GM21619 (cell line): ENCODE results near the gene MRTFB.
A peak's percentile ranks its signal among the peaks of the same experiment; 100 is the strongest.

Experiments
- ATAC-seq: cut with Tn5 transposase; IDR thresholded peaks from one replicate; pipeline ENCODE4 v1.9.1; 2021; ENCODE audit not compliant: unreplicated experiment

Gene MRTFB

DNA sequence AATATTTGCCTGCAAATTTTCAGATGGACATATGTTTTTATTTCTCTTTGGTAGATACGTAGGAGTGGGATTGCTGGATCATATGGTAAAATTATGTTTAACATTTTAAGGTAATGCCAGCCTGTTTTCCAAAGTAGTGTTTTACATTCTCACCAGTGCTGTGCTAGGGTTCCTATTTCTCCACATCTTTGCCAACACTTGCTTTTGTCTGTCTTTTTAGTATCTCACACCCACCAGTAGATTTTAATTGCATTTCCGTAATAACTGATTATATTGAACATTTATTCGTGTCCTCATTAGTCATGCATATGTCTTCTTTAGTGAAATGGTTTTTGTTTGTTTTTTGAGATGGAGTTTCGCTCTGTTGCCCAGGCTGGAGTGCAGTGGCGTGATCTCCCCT, 58.4 kb downstream of the MRTFB start:
- ATAC-seq: no peak

DNA sequence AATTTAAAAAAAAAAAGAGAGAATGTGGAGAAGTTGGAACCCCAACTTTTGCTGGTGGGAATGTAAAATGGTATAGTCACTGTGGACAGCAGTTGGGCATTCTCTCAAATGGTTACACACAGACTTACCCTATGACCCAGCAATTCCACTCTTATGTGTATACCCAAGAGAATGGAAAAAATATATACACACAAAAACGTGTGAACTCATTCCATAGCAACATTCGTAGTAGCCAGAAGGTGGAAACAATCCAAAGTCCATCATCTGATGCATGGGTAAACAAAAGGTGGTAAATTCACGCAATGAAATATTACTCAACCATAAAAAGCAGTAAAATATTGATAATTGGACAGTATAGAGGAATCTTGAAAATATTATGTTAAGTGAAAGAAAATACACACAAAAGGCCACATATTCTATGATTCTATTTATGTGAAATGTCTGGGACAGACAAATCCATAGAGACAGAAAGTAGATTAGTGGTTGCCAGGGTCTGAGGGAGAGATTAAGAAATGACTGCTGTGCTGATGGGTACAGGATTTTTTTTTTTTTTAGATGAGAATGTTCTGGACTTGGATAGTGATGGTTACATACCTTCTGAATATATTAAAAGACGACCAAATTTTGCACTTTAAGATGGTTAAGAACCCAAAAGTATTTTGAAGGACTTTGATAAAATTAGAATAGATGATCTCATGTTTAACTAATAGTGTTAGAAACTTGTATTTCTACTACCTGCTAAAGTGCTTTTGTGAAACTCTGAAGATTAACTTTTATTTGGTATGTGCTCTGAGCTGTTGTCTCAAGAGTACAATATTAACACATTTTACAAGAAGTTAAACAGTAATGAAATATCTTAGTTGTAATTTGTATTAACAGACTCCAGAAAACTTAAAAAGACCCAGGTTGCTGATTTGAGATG, 60.9 kb downstream of the MRTFB start:
- ATAC-seq: peak; percentile 37

DNA sequence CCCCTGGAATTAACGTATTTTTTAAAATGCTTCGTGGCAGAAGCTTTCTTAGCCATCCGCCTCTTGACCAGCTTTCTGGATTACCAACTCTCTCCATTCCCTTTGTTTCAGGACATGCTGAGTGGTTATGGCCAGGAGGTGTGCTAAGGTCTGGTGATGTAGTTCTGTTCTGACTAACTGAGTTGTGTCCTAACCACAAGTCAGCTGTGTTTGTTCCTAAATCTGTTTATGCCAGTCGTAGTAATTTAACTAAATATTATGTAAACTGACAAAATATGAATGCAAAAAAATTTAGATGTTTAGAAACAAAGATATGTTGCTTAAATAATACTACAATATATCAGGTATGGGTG, 61.6 kb downstream of the MRTFB start:
- peak; percentile 82 for ATAC-seq

DNA sequence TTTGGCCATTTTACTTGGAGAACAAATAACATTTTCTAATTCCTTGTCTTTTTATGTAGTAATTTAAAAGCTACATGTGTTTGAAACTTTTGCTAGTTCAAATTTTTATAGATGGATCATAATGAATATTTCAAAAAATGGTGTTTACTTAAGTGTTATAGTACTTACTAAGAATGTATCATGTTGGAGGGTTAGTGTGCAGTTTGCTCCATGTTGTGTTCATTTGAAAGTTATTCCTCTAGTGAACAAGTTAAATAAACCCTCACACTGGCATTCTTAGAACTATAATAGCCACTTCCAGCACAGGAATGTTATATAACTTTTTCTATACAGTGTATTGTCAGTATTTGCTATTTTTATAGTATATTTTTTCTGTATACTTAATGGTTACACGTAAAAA, 62.8 kb downstream of the MRTFB start:
- no peak for ATAC-seq

DNA sequence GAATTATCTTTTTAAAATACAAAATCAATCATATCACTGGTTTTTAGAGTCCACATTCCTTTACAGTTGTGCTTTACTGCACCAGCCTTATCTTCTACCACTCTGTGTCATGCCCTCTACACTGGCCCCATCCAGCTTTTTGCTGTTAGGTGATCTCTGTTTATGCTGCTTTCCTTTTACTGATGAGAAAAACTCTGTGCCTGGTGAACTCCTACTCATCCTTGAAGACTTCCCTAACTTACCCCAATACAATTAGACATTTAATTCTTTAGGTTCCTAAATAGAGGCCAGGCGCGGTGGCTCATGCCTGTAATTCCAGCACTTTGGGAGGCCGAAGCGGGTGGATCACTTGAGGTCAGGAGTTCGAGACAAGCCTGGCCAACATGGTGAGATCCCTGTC, 64.6 kb downstream of the MRTFB start:
- ATAC-seq: no peak

DNA sequence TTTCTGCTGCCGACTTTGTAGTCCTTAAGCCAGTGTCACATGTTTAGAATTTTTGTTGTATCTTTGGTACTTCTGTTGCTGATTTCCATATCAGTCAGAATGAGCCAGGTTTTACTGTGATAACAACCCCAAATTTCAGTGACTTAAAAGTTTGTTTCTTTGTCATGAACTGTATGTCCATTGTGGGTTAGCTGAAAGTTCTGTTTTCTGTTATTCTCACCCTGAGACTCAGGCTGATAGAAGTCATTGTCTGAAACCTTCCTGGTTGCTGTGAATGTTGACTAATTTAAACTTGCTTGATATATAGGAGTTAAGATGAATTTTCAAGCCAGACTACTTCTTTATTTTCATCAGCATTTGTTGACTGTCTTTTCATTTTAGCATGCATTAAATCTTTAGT, 68.8 kb downstream of the MRTFB start:
- ATAC-seq: no peak

DNA sequence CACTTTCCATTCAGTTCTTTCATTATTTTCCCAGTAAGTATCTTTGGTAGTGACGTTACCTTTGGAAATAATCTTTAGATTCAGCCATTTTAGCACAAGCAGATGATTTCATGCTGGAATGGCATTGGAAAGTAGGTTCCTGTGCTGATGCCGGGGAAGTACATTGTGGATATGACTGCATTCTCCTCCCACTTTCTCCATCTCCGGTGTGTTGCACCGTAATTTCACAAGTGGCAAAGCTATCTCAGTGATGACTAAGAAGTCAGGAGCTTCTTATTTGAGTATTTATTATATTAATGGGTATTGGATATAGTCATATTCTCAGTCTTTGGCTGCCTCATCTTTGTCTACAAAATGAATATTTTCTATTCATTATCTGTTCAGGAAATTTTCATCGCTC, 69.8 kb downstream of the MRTFB start:
- no peak for ATAC-seq

DNA sequence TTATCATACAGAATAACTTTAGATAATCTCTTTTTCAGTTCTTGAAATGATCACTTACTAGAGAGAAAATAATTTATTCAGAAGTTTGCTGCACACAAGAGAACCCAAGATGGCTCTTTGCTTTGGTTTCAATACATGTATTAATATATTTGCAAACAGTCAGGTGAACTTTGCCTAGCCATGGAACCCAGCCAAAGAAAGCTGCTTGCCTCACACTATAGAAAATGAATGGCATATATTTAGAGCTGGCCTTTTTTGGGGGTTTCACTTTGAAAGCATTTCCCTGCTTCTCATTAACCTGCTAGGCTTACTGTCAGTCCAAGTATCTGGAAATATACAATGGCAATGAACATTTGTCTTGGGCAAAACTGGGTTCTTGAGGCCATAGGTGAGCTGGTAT, 75.3 kb downstream of the MRTFB start:
- ATAC-seq: no peak

DNA sequence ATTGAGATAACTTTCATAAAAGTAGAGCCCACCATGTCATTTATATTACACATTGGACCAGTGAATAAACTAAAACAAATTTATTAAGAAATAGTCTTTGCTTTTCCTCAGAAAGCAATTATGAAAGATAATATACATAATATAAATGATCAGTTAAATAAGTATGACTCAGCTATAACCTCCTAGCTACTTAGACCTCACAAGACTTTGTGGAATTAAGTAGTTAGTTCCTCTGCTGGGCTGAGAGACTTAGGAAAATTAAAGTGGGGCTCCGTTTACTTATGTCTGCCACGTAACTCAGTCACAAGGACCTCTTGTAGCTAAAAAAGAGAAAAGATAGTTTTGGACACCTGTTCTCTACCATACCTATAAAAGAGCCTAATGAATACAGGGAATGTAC, 76.9 kb downstream of the MRTFB start:
- ATAC-seq: no peak

DNA sequence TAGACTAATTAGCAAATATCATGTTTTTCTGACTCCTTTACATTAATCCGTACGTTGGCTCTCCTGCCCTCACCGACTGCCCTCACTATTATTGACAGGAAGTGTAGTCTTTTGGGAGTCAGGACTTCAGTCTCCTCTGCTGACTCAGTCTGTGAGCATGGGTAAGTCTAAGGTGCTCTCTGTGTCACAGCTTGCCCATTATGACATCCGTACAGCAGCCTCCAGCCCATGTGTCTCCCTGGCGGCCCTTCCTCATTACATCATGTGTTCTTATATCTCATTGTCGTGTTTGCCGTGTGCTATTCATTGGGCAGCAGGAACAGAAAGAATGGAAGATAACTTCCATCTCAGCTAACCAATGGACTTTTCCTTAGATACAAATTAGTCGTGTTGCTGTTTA, 77.5 kb downstream of the MRTFB start:
- ATAC-seq: no peak

DNA sequence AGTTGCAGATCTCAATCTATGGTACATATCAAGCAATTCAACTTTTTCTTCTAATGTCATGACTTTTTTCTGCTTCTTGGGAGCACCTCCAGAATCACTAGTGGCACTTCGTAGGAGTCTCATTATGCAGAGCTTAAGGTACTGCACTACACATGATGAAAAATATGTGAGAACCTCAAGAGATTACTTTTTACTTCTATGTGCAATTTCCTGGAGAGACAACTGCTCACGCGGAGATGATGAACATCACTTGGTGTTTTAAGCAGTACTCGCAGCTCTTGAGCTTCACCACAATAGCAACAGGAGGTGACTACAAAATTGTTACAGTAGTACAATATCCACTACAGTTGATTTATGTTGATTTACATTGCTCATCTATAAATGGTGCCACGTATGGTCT, 79.7 kb downstream of the MRTFB start:
- no peak for ATAC-seq

DNA sequence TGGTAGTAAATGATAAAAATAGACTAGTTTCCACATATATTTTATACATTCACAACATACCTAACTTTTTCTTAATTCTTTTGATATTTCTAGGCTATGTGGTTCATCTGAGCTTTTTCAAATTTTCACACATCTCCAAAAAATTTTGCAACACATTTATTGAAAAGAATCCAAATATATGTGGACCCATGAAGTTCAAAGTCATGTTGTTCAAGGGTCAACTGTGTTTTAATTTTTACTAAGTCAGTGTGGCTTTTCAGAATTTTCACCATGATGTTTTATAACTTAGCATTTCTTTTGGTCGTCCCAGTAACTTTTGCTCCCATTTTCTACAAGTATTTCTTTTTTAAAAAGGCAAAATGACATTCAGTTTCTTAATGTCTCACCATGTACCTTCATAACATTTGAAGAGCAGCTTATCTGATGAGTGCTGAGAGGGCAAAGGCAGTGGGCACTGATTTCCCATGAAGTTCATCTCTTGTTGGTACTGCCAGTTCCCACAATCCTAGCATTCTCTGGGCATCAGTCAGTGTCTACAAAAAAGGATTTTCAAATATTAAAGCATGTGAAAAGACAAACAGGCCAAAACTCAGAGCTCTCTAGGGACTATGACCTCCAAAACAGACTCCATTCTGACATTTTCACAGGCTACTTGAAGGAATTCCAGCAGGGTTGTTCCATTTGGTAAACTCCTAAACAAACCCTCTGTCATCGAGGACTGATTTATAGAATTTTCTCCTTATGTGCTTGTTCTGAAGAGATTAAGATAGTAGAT, 80.3 kb downstream of the MRTFB start:
- ATAC-seq: no peak

DNA sequence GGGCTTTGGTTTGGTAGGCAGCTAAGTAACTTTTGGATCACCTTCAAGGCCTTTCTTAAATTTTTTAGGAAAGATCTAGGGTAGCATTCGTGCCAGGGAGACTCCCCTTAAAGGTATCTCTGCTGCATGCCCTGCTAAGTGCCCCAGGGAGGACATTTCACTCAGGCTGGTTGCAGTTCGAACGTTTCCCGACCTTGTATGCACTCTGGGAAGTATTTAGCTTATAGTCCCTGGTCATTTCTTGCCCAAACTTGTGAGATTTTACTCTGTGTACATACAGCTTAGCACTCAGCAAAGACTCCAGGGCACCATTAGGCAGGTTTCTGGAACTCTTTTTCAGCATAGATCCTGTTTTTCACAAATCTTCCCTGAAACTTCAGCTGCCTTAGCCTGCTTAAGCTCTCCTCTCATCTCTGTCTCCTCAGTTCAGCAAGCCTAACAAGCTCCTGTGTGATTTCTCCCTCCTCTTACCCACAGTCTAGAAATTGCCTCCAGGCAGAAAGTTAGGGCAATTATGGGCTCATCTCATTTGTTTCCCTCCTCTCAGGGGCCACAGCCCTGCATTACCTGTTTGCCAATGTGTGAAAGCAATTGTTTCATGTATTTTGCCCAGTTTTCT, 84.6 kb downstream of the MRTFB start:
- no peak for ATAC-seq

DNA sequence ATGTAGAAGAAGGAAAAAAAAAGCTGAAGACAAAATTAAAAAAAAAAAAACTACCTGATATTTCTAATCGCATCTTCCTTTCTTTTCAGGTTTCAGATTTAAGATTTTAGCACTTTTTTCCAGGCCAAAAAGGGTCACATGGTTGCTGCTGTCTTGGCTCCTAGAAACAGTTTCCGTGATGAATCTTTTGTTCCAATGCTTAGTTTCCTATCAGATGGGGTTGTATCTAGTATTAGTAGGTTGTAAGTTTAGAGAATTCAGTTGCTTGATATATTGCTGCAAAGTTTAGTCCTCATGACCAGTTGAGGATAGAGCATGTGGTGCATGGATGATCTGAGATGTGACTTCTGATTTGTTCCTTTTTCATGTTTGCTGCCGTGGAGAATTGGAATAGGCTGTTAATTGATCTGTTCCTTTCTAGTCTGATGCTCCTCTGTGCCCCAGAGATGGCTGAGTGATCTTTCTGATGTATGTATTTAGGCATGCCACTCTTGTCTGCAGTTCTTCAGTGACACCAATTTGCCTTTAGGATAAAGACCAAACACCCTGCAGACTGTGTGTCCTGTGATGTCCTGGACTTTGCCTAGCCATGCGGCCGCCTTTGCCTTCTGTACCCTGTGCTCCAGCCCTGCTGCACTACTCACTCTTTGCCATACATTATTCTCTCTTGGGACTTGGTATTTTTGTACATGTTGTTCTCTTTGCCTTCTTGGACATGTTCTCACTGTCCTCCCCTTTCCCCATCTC, 94.0 kb downstream of the MRTFB start:
- ATAC-seq: no peak

DNA sequence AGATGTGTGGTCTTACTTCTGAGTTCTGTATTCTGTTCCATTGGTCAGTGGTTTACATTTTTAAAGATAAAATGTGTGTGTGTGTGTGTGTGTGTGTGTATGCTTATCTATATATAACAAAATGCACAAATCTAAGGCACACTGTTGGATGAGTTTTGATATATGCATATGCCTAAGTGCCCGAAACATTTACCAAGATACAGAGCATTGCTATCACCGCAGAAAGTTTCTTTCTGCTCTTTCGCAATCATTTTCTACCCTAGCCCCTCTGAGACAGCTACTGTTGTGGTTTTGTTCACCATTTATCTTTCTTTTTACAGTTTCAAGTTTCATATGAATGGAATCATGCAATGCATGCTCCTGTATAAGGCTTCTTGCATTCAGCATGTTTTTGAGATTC, 97.0 kb downstream of the MRTFB start:
- no peak for ATAC-seq

DNA sequence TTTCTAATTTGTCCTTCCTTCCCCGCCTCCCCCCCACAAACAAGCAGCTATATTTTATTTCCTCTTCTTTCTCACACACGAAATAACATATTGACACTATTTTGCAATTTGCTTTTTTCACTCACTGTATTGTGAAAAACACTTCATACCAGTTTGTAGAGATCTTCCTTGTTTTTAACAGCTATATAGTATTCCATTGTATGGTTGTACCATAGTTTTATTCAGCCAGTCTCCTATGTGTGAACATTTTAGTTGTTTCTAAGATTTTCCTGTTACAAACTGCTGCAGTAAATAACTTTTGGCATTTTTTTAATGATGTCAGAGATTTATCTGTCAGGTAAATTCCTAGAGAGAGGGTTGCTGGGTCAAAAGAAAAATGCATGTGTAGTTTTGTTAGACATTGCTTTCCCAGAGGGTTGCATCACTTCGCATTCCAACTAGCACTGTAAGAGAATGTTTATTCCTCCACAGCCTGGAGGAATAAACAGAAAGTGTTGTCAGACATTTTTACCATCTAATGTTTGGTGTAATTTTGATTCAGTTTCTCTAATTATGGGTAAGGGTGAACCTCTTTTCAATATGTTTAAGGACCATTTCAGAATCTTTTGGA, 101.2 kb downstream of the MRTFB start:
- no peak for ATAC-seq

DNA sequence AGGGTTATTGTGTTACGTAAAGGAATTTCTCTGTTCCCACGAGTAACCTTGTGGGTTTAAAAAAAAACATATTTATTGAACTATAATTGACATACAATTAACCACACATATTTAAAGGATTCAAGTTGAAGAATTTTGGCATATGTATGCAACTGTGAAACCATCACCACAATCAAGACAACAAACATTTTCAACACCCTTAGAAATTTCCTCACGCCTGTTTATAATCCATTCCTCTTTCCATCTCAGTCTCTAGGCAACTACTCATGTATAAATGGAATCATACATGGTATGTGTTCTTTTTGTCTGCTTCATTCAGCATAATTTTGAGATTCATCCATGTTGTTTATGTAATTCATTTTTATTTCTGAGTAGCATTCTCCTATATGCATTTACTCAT, 104.0 kb downstream of the MRTFB start:
- no peak for ATAC-seq

DNA sequence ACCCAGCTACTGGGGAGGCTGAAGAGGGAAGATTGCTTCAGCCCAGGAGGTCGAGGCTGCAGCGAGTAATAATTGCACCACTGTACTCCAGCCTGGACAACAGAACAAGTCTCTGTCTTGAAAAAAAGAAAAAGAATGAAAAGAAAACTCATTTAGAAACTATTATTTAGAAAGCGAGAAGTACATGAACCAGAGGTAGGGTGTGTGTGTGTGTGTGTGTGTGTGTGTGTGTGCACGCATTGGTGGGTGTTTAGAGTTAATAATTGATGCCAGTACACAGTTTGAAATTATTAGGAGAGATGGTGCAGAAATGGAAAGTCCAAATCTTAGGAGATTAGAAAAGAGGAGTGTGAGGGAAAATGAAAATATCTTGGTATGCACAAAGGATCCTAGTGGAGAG, 106.6 kb downstream of the MRTFB start:
- no peak for ATAC-seq

DNA sequence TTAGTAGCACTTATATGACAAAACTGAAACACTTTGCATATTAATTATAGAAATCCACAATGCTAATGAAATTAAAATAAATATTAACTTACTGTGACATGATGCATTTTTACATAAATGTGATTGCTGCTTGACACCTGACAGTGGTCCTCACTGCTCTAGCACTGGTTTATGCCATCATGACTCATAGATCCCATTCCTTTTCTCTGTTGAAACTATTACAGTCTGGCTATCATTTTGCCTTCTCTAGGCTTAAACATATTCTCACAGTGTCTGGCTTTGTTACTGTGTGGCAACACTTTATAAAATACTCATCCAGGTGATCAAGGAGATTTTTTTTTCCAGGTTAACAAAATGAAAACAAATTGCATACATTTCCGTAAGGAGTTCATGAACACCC, 108.0 kb downstream of the MRTFB start:
- no peak for ATAC-seq

DNA sequence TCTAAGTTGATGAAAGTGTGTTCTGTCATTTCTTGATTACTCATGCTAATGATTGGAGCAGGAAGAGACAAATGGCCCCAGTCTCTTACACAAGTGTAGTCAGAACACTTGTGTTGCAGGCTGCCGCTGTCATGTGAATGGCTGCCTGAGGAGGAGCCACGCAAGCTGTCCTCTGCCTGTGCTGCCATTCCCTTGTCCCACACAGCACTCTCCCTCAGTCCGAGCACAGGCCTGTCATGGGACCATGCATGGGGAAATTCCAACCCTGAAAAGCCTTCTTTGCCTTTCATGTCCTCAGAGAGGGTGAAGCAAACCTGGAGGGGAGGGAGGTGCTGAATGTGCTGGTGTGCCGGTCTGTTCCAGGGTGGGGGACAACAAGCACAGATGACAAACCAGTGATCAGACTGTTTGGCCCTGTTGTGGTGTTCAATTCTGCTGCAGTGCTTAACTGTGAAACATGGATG, 109.4 kb downstream of the MRTFB start:
- ATAC-seq: no peak
